OCI-M2 (cell line): Measurements from ENCODE around the gene PEAR1.

Experiments
- DNase-seq: peaks from one replicate; lab custom pipeline; 2025; ENCODE audit not compliant: unreplicated experiment; lab: John Stamatoyannopoulos, UW

Gene PEAR1

DNA sequence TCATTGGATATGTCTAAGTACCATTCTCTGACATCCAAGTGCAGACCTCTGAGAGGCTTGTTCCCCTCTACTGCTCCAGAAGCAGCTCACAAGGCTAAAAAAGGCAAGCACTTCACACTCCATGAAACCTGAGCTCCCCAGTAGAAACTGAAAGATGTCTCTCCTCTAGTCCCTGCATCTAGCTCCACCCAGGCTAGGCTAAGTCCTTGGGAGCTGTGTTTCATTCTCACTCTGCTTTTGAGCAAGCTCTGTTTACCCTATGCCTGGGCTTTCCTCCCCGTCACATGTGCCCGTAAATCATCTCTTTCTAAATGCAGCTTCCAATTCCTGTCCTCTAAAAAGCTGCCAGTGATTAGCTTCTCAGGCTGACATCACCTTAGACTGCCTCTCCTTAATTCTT is 65.9 kb downstream of the PEAR1 start:
- DNase-seq = no peak

DNA sequence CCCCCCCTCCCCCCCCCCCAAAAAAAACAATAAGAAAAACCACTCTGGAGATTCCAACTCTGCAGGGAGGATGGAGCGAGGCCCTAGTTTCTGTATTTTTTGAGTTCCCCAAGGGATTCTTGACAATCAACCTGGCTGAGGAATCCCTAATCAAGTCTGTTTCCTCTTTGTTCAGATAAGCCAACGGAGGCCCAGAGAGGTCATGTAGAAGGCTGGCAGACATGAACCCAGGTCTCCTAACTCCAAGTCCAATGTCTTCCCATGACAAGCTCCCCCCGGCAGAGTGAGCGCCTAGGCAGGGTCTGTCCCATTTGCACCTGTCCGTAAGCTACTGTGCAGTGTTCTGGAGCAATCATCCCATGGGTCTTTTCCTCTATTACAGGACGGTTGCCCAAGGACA is 66.4 kb downstream of the PEAR1 start:
- DNase-seq = no peak

GRCh38 chr1:156961709-156962108 is 68.2 kb downstream of the PEAR1 start:
- no peak for DNase-seq

DNA sequence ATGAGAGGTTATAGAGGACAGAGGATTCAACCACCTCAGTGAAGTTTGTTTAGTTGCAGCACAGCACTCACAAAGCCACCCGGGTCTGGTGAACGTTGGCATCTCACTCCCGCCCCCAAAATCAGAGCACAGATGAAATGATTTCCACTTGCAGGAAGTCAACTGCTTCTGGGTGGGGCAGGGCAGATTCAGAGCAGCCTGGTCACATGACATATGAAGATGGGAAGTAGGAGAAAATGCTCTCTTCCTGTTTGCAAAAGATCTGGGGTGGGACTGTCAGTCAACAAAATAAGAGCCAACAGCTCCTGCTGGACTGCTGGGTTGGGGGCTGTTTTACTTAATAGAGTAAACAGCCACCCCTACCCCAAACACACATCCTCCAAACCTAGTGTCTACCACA is 70.1 kb downstream of the PEAR1 start:
- DNase-seq = no peak

GRCh38 chr1:156964441-156964840 is 70.9 kb downstream of the PEAR1 start:
- DNase-seq = no peak
